Smooth muscle cell (in vitro differentiated cells): ENCODE data around the gene MAGI1. TPM values are rescaled to one million over a fixed set of nuclear protein-coding genes. Genes with fewer than 3 reads are reported as not detected.
"Not testable (repeated sequence)": the region's sequence is repeated elsewhere in the genome, so short reads cannot be mapped to it uniquely, and the experiment has no call there.

Experiments
- DNase-seq: peaks from one replicate; lab custom pipeline; 2025; ENCODE audit not compliant: unreplicated experiment; lab: John Stamatoyannopoulos, UW
- H2AFZ ChIP-seq: fragments of 200-600 bp; sonication (generic); 2 replicates; pipeline ENCODE4 v1.6.0; 2016; ENCODE audit warnings: antibody characterized with exemption, low read depth, mild to moderate bottlenecking
- H3F3A ChIP-seq: fragments of 200-600 bp; sonication (generic); 2 replicates; pipeline ENCODE4 v1.6.0; 2017; ENCODE audit warnings: antibody characterized with exemption, low read depth
- H3K27ac ChIP-seq: fragments of 200-600 bp; sonication (generic); 2 replicates; pipeline ENCODE4 v1.5.1; 2016; ENCODE audit warnings: low read depth, mild to moderate bottlenecking
- H3K27me3 ChIP-seq: fragments of 200-600 bp; sonication (generic); 2 replicates; pipeline ENCODE4 v1.6.1; 2016; ENCODE audit warnings: low read depth, mild to moderate bottlenecking
- H3K36me3 ChIP-seq: fragments of 200-600 bp; sonication (generic); 2 replicates; pipeline ENCODE4 v1.5.1; 2016; ENCODE audit warnings: low read depth
- H3K4me1 ChIP-seq: fragments of 200-600 bp; sonication (generic); 2 replicates; pipeline ENCODE4 v1.5.1; 2016; ENCODE audit warnings: low read depth
- H3K4me2 ChIP-seq: fragments of 200-600 bp; sonication (generic); 2 replicates; pipeline ENCODE4 v1.6.0; 2016; ENCODE audit warnings: mild to moderate bottlenecking
- H3K4me3 ChIP-seq: fragments of 200-600 bp; sonication (generic); 2 replicates; pipeline ENCODE4 v1.5.1; 2016; ENCODE audit warnings: mild to moderate bottlenecking
- H3K79me2 ChIP-seq: fragments of 200-600 bp; sonication (generic); 2 replicates; pipeline ENCODE4 v1.6.0; 2016; ENCODE audit warnings: low read depth, mild to moderate bottlenecking
- H3K9ac ChIP-seq: fragments of 200-600 bp; sonication (generic); 2 replicates; pipeline ENCODE4 v1.6.0; 2016; ENCODE audit warnings: low read depth
- H3K9me3 ChIP-seq: fragments of 200-600 bp; sonication (generic); replicated peaks from 2 replicates; pipeline ENCODE4 v1.5.1; 2016; ENCODE audit warnings: low read depth
- H4K20me1 ChIP-seq: fragments of 200-600 bp; sonication (generic); 2 replicates; pipeline ENCODE4 v1.6.0; 2016; ENCODE audit warnings: low read depth
- CTCF ChIP-seq: fragments of 200-600 bp; sonication (generic); IDR thresholded peaks from 2 replicates; pipeline ENCODE4 v1.5.1; 2017; ENCODE audit warnings: borderline replicate concordance, mild to moderate bottlenecking, antibody characterized with exemption; ENCODE audit not compliant: insufficient read depth, poor library complexity, severe bottlenecking
- WGBS: methylation state at CpG from one replicate; pipeline ENCODE4 v1.1.7; 2016; ENCODE audit warnings: low lambda C conversion rate; 5-methylcytosine and 5-hydroxymethylcytosine counted together
- polyA plus RNA-seq: library from polyadenylated mRNA; unstranded; fragments of >200 nt; fragmentation: Nextera tagmentation; extraction: Ambion mirVana; gene quantifications from 2 replicates; pipeline ENCODE4 v1.2.1, GENCODE V29; 2016
- total RNA-seq: library from RNA; depleted of rRNA; stranded (reverse); fragments of >200 nt; gene quantifications from 2 replicates; pipeline ENCODE4 v1.2.3, GENCODE V29; 2014

The MAGI1 gene
- total and polyA plus RNA-seq, 2 experiments from 2014 or later: 9.9 to 23.3 TPM

- Histone ChIP-seq H3K36me3 (no peaks in the 10 kb centered on the region), H3K79me2 (peaks cover 11% of the 10 kb centered on the region), H3K4me3 (no peak overlapping the region), H3K9me3 (no peaks in the 10 kb centered on the region), H3K27me3 (no peaks in the 10 kb centered on the region), H2AFZ (no peak overlapping the region), H3F3A (peaks cover 2% of the 10 kb centered on the region), H3K4me1 (peaks cover 5% of the 10 kb centered on the region), H3K4me2 (no peak overlapping the region), H4K20me1 (peaks cover 23% of the 10 kb centered on the region), H3K9ac (no peak overlapping the region), H3K27ac (no peak overlapping the region)
- 84% methylated on average over 2 of the region's 2 CpGs for WGBS
- TF ChIP-seq CTCF: no peak
- DNase-seq: no peak
Observed at GRCh38 chr3:65893631-65894030, 145.1 kb downstream of the MAGI1 start.

DNA sequence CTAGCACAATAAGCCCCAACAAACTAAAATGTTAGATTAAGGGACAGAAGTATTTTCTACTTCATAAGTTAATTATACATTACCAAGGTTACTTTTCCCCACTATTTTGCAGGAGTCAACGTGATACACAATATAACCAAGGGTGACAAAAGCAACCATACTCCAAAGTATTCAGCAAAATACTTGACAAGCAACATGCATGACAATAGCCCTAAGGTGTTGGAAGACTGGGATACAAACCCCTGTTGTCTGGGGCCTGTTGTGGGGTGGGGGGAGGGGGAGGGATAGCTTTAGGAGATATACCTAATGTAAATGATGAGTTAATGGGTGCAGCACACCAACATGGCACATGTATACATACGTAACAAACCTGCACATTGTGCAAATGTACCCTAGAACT, 147.2 kb downstream of the MAGI1 start:
- 91% methylated on average over 2 of the region's 2 CpGs for WGBS
- H3K27ac ChIP-seq, H3F3A ChIP-seq, H3K4me2 ChIP-seq, H3K36me3 ChIP-seq, H3K4me3 ChIP-seq, H3K27me3 ChIP-seq, H3K4me1 ChIP-seq, H3K9ac ChIP-seq, DNase-seq, H2AFZ ChIP-seq, H3K9me3 ChIP-seq: not testable (repeated sequence)
- peaks cover 20% of the 10 kb centered on the region for H4K20me1 ChIP-seq
- H3K79me2 ChIP-seq: peaks cover 24% of the 10 kb centered on the region

DNA sequence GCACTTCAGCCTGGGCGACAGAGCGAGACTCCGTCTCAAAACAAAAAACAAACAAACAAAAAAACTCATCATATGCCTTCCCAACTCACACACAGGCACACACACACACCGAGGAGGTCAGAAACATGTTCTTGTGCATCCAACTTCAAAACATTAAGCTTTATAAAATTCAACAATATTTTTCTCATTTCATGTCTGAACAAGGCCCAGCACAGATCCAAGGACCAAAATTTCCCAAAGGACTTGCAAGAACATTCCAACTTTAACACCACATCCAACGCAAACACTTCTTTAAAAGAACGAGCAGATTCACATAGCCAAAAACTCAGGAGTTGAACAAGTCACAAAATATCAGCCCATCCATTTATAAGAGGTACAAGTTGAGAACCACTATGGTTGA, 148.4 kb downstream of the MAGI1 start:
- peaks cover 24% of the 10 kb centered on the region for H3K79me2 ChIP-seq
- H3K27me3 ChIP-seq: no peaks in the 10 kb centered on the region
- H3K9me3 ChIP-seq: no peaks in the 10 kb centered on the region
- peaks cover 8% of the 10 kb centered on the region for H3F3A ChIP-seq
- WGBS: 99% methylated on average over 6 of the region's 6 CpGs
- peaks cover 20% of the 10 kb centered on the region for H4K20me1 ChIP-seq
- no peak for TF ChIP-seq CTCF
- H3K4me3 ChIP-seq: no peak overlapping the region
- no peak overlapping the region for H2AFZ ChIP-seq
- no peak for DNase-seq
- H3K4me1 ChIP-seq: peaks cover 8% of the 10 kb centered on the region
- no peak overlapping the region for H3K4me2 ChIP-seq
- H3K27ac ChIP-seq: no peak overlapping the region
- no peak overlapping the region for H3K9ac ChIP-seq
- H3K36me3 ChIP-seq: no peaks in the 10 kb centered on the region

GRCh38 chr3:65889707-65890099, 149.0 kb downstream of the MAGI1 start:
- peak overlapping the region; percentile 76 for H3K27ac ChIP-seq
- DNase-seq: no peak
- H3K79me2 ChIP-seq: peaks cover 24% of the 10 kb centered on the region
- H4K20me1 ChIP-seq: peaks cover 20% of the 10 kb centered on the region
- no peak overlapping the region for H3K4me3 ChIP-seq
- no peak for TF ChIP-seq CTCF
- no peaks in the 10 kb centered on the region for H3K36me3 ChIP-seq
- H3K9ac ChIP-seq: no peak overlapping the region
- no peaks in the 10 kb centered on the region for H3K27me3 ChIP-seq
- no peaks in the 10 kb centered on the region for H3K9me3 ChIP-seq
- 98% methylated on average over 3 of the region's 3 CpGs for WGBS
- H3F3A ChIP-seq: peaks cover 8% of the 10 kb centered on the region
- no peak overlapping the region for H2AFZ ChIP-seq
- H3K4me2 ChIP-seq: peak overlapping the region; percentile 12
- H3K4me1 ChIP-seq: peaks cover 8% of the 10 kb centered on the region
